ENCODE measurements around the gene CFAP65. TPM values are rescaled to one million over a fixed set of nuclear protein-coding genes. Genes with fewer than 3 reads are reported as not detected.

CFAP65 gene
- 0.03 TPM in 1 of 2 replicates, not detected in the other for total RNA-seq (2014; rRNA removed; shearing (Covaris generic); ENCODE audit: low replicate concordance)

GRCh38 chr2:219041252-219041651 is at the start of gene CFAP65:
Gene CFAP65 (minus strand): TSS chr2:219041516. CDS start chr2:219039048, 2,468 bp downstream.
- no peaks in the 10 kb centered on the region for H3K36me3 ChIP-seq
- H3K27me3 ChIP-seq: peaks cover 31% of the 10 kb centered on the region
- DNase-seq: peak; percentile 38
- no peaks in the 10 kb centered on the region for H3K9me3 ChIP-seq
- peak within 1 kb of the TSS; percentile 46 for H3K4me3 ChIP-seq

DNA sequence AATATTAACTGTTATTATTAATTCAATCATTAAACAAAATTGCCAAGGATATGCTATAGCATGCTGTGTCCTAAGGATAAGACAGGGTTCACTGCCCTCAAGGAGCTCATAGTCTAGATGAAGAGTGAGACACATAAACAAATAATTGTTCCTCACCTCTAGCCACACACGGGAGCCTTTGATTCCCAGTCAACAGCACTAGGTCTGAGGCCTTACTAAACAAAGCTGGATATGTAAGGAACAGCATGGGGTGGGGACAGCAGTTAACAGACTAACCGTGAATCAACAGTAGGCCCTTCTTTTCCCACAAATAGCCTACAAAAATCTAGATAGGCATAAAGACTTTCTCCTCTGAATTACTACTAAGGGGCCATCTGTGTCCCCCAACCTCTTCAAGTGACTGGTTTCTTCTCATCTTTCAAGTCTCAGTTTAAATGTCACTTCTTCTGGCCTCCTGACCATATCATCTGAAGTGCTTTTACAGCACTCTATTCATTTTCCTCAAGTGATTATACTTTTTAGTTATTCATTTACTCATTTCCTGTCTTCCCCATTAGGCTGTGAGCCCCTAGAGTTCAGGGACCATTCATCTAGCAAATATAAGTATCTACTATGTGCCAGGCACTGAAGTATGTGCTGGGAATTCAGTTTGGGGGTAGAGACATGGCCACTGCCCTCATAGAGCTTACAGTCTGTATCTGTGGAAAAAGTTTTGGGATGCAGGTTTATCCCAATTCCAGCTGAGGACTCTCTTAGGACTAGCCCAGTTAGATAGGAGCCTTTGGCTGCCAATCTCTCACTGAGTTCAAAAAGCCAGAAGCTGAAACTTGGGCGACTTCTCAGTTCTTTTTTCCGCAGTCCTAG is 49.4 kb upstream of the CFAP65 start:
- Histone ChIP-seq H3K36me3 (no peaks in the 10 kb centered on the region), H3K27me3 (no peaks in the 10 kb centered on the region), H3K9me3 (no peaks in the 10 kb centered on the region), H3K4me3 (no peak overlapping the region)
- DNase-seq: no peak

DNA sequence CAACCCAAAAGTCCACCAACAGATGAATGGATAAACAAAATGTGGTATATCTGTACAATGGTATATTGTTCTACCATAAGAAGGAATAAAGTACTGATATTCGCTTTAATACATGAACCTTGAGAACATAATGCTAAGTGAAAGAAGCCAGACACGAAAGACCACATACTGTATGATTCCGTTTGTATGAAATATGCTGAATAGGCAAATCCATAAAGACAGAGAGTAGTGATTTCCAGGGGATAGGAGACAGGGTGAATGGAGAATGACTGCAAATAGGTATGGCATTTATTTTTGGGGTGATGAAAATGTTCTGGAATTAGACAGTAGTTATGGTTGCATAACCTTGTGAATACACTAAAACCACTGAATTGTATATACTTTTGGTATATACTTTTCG is 48.0 kb upstream of the CFAP65 start:
- Histone ChIP-seq H3K4me3 (no peak overlapping the region), H3K36me3 (no peaks in the 10 kb centered on the region)
- DNase-seq: no peak

DNA sequence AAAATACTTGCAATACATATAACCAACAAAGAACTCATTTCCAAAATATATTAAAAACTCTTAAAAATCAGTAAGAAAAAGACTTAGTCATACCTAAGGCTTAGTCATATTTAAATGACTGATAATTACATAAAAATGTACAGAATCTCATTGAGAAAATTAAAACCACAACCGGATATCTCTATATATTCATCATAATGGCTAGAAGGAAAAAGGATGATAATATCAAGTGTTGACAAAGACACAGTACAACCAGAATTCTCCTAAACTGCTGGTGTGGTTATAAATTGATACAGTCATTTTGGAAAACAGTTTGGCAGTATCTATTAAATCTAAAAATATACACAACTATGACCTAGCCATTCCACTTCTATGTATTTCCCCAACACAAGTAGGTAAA is 46.5 kb upstream of the CFAP65 start:
- Histone ChIP-seq H3K36me3 (no peaks in the 10 kb centered on the region), H3K4me3 (no peak overlapping the region), H3K27me3 (no peaks in the 10 kb centered on the region), H3K9me3 (no peaks in the 10 kb centered on the region)
- no peak for DNase-seq

More for the DNA sequence above, 48.0 kb upstream of the CFAP65 start:
- Histone ChIP-seq H3K9me3 (no peaks in the 10 kb centered on the region), H3K27me3 (no peaks in the 10 kb centered on the region)

DNA sequence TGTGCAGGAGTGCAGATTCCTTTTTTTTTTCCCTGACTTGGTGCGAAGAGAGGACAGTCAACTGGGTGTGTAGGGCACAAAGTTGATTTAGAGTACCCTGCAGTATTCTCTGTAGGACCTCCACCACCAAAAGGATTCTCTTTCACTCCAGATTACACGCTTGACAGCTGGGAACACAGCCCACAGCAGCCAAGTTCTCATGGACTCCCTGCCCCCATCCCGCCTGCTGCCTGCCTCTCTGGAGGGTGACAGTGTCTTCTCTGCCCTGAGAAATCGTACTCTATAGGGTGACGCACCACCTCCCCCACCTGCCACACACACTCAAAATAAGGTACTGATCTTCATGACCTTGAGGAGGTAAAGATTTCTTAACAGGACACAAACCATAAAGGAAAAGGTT is 46.0 kb upstream of the CFAP65 start:
- H3K9me3 ChIP-seq: no peaks in the 10 kb centered on the region
- no peaks in the 10 kb centered on the region for H3K27me3 ChIP-seq
- no peaks in the 10 kb centered on the region for H3K36me3 ChIP-seq

DNA sequence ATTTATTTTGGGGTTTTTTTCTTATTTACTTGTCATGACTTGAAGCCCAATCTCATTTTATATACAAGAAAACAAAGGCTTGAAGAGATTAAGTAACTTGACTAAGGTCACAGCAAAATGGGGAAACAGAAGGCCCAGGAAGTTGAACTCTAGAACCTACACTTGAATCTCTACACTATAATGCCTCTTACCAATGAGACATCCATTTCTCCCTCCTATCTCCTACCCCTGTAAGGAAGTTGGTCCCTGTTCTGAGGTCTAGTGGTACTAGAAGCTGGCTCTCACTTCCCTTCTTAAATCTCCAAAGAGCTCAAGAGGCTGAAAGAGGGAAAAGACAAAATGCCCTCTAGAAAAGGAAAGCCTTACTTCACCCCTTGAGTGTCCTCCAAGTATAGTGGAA is 44.9 kb upstream of the CFAP65 start:
- no peak for DNase-seq
- Histone ChIP-seq H3K36me3 (no peaks in the 10 kb centered on the region), H3K9me3 (no peaks in the 10 kb centered on the region), H3K4me3 (no peak overlapping the region), H3K27me3 (no peaks in the 10 kb centered on the region)

More for the DNA sequence above, 46.0 kb upstream of the CFAP65 start:
- H3K4me3 ChIP-seq: no peak overlapping the region
- no peak for DNase-seq

DNA sequence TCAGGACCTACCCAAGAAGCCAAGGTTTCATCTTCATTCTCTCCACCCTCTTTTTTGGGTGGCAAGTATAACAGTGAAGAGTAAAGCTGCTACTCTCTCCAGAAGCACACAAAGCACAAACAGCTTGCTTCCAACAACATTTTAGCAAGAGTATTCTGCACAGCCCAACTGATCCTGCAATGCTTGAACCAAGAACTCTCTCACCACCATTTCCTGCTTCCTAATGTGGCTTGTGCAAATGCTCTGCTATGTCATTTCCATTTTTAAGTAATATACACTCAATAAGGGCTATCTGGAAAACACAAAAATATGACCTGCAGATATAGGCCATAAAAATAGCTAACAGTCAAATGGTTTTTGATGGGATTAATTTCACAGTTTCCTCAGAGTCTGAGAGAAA is 43.5 kb upstream of the CFAP65 start:
- DNase-seq: no peak
- H3K4me3 ChIP-seq: no peak overlapping the region
- H3K27me3 ChIP-seq: no peaks in the 10 kb centered on the region
- H3K36me3 ChIP-seq: no peaks in the 10 kb centered on the region
- no peaks in the 10 kb centered on the region for H3K9me3 ChIP-seq

GRCh38 chr2:219082332-219082958 is 41.1 kb upstream of the CFAP65 start:
- H3K36me3 ChIP-seq: no peaks in the 10 kb centered on the region
- H3K4me3 ChIP-seq: no peak overlapping the region
- no peaks in the 10 kb centered on the region for H3K27me3 ChIP-seq
- no peak for DNase-seq
- no peaks in the 10 kb centered on the region for H3K9me3 ChIP-seq

GRCh38 chr2:219081701-219082331 is 40.5 kb upstream of the CFAP65 start:
- H3K4me3 ChIP-seq: no peak overlapping the region
- no peaks in the 10 kb centered on the region for H3K27me3 ChIP-seq
- H3K9me3 ChIP-seq: no peaks in the 10 kb centered on the region
- no peaks in the 10 kb centered on the region; the same call in 1 of the 2 replicates for H3K36me3 ChIP-seq
- DNase-seq: no peak

- Histone ChIP-seq H3K36me3 (no peaks in the 10 kb centered on the region; the same call in 1 of the 2 replicates), H3K9me3 (no peaks in the 10 kb centered on the region), H3K4me3 (no peak overlapping the region), H3K27me3 (no peaks in the 10 kb centered on the region)
- DNase-seq: no peak
These were observed 39.8 kb upstream of the CFAP65 start for GRCh38 chr2:219081096-219081495.

GRCh38 chr2:219079417-219079816 is 38.1 kb upstream of the CFAP65 start:
- no peaks in the 10 kb centered on the region; the same call in 1 of the 2 replicates for H3K36me3 ChIP-seq
- no peaks in the 10 kb centered on the region for H3K9me3 ChIP-seq
- DNase-seq: peak; percentile 24
- no peaks in the 10 kb centered on the region for H3K27me3 ChIP-seq
- H3K4me3 ChIP-seq: no peak overlapping the region

DNA sequence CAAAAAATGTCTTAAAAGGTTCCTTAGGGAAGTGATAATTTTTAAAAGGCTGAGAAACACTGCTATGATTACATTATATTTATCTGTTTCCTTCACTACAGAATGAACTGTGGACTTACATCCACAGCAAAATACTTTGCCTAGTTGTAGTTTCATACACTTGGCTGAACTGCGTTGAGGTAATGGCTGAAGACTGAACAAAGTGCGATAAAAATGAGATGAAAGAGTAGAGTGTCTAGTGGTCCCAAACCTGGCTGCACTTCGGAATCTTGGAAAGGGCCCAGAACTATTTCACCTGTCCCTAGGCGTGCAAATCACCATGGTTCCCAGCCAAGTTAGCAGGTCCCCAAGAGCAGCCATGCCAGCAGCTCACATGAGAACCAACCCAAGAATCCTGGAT is 37.6 kb upstream of the CFAP65 start:
- DNase-seq: no peak

GRCh38 chr2:219078126-219078525 is 36.8 kb upstream of the CFAP65 start:
- no peaks in the 10 kb centered on the region; the same call in 1 of the 2 replicates for H3K36me3 ChIP-seq
- H3K9me3 ChIP-seq: no peaks in the 10 kb centered on the region
- H3K4me3 ChIP-seq: no peak overlapping the region
- H3K27me3 ChIP-seq: no peaks in the 10 kb centered on the region
- DNase-seq: no peak

More for the DNA sequence above, 37.6 kb upstream of the CFAP65 start:
- Histone ChIP-seq H3K9me3 (no peaks in the 10 kb centered on the region), H3K36me3 (no peaks in the 10 kb centered on the region; the same call in 1 of the 2 replicates), H3K4me3 (no peak overlapping the region), H3K27me3 (no peaks in the 10 kb centered on the region)

DNA sequence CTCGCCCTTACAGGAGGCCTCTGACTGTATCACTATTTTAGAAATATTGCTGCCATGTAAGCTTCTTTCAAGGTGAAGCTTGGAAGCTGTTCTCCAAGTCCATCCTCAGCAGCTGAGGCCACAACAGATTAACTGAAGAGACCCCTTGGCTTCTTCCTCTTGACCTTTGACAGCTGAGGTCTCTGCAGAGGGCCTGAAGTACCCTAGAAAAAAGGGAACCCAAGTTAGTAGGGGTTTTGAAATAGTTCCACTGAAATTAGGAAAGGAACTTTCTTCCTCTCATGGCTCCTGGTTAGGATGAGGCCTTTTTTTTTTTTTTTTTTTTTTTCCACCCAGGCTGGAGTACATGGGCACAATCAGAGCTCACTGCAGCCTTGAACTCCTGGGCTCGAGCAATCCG is 34.9 kb upstream of the CFAP65 start:
- no peaks in the 10 kb centered on the region for H3K27me3 ChIP-seq
- no peaks in the 10 kb centered on the region for H3K9me3 ChIP-seq
- no peak for DNase-seq
- H3K4me3 ChIP-seq: no peak overlapping the region
- H3K36me3 ChIP-seq: no peaks in the 10 kb centered on the region; the same call in 1 of the 2 replicates

DNA sequence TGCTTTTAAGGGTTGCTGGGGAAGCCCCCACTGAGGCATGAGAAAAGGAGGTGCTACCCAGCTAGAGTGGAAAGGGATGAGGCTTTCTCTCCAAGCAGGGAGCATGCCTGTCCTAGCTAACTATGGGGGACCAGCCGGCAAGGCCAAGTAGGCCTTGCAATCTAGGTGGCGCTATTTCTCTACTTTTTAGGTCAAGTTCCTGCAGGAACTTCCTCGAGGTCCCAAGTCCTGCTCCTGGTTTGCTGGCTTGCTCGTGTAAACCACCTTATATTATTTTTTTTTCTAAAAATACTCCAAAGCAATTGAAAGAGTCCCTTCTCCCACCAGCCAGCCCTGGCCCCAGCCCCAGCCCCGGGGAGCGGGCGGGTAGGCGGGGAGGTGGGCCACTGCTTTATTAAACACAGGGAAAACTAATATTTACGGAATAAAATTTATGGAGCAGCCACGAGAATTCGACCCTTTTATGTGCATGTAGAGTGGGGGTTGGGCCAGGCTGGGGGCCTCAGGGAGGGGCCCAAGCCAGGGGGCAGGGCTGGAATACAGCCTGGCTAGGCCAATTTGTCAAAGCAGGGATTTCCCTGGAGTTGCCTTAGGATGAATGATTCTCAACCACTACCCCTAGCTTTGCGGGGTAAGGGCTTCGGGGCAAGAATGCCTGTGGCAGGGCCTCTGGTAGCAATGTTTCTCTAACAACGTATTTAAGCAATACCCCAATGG is 32.3 kb upstream of the CFAP65 start:
- Histone ChIP-seq H3K27me3 (no peaks in the 10 kb centered on the region), H3K9me3 (no peaks in the 10 kb centered on the region), H3K36me3 (no peaks in the 10 kb centered on the region; the same call in 1 of the 2 replicates), H3K4me3 (no peak overlapping the region)
- DNase-seq: peak; percentile 19

DNA sequence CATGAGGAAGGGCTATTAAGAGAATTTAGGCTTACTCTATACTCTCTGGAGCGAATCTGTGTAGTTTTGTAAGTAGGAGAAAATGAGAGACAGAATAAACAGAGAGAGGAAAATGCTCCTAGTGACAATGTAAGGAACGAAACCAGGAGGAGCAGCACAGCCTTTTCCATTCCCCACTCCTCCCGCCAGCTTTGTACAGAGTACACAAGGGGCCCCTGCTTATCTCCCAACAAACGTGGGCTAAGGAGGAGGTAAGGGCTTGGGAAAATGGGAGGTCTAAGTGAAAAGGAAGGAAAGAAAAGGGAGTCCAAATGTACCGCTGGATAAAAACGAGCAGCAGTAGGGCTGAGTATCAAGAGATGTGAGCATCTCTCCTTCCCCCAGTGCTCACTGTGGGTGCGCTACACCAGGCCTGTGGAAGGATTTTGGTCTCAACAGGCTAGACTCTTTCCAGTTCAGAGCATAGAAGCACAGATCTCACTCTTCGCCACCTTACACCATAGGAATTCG is 31.5 kb upstream of the CFAP65 start:
- no peaks in the 10 kb centered on the region for H3K9me3 ChIP-seq
- H3K36me3 ChIP-seq: no peaks in the 10 kb centered on the region; the same call in 1 of the 2 replicates
- no peak for DNase-seq
- H3K4me3 ChIP-seq: no peak overlapping the region
- H3K27me3 ChIP-seq: no peaks in the 10 kb centered on the region
